Astrocyte (in vitro differentiated cells and primary cell): ENCODE data around the gene REC114.

Source experiments
- CTCF ChIP-seq: IDR thresholded peaks from 2 replicates; pipeline ENCODE4 v1.5.1; 2011; ENCODE audit warnings: low read depth, mild to moderate bottlenecking, inconsistent platforms, low read length, moderate library complexity; ENCODE audit not compliant: insufficient read depth
- EZH2 ChIP-seq: IDR thresholded peaks from 2 replicates; pipeline ENCODE4 v1.6.1; 2012; ENCODE audit warnings: mild to moderate bottlenecking, low read length, inconsistent platforms; ENCODE audit not compliant: insufficient read depth

GRCh38 chr15:73437543-73438109 lies 5.3 kb upstream of the REC114 start:
- TF ChIP-seq CTCF (no peak), EZH2 (no peak)
